Measurements from ENCODE around the gene KLHL29. TPM values are rescaled to one million over a fixed set of nuclear protein-coding genes. Genes with fewer than 3 reads are reported as not detected.

The KLHL29 gene
- total and polyA plus RNA-seq, 2 experiments from 2014 or later, result 1.5 to 6.5 TPM

GRCh38 chr2:23524261-23524706 lies 139.3 kb downstream of the KLHL29 start:
- Mint-ChIP-seq H3K36me3 (ENCODE audit: low read depth) (no peaks in the 10 kb centered on the region), H3K27ac (no peak overlapping the region), H3K4me1 (peaks cover 47% of the 10 kb centered on the region), H3K9me3 (no peaks in the 10 kb centered on the region), H3K4me3 (no peak overlapping the region; the same call in 2 of the 3 replicates), H3K27me3 (ENCODE audit: insufficient read depth, low read depth, poor library complexity) (peaks cover 17% of the 10 kb centered on the region)
- ATAC-seq (no peak), DNase-seq (ENCODE audit: low spot score) (no peak)
- no peaks in the 10 kb centered on the region for H3K79me2 ChIP-seq (replicated peaks; ENCODE audit: insufficient read depth)
- H3K27me3 ChIP-seq (ENCODE audit: insufficient read depth), result no peaks in the 10 kb centered on the region
- no peaks in the 10 kb centered on the region for H3K36me3 ChIP-seq (ENCODE audit: insufficient read depth)
- H3F3A ChIP-seq (replicated peaks; ENCODE audit: low read depth), result no peaks in the 10 kb centered on the region
- H4K20me1 ChIP-seq (replicated peaks; ENCODE audit: insufficient read depth), result no peaks in the 10 kb centered on the region; the same call in 1 of the 2 replicates
- H2AFZ ChIP-seq, result no peak overlapping the region
- no peaks in the 10 kb centered on the region for H3K4me1 ChIP-seq (ENCODE audit: insufficient read depth)
- H3K9me2 ChIP-seq (ENCODE audit: insufficient read depth), result no peaks in the 10 kb centered on the region
- no peak overlapping the region for H3K4me2 ChIP-seq
- H3K4me3 ChIP-seq, result no peak overlapping the region
- TF ChIP-seq NANOG (IDR thresholded peaks at IDR 0.05; ENCODE audit: borderline replicate concordance), result no peak
- no peak overlapping the region for H3K27ac ChIP-seq (ENCODE audit: low read depth)

GRCh38 chr2:23525137-23525765 lies 140.3 kb downstream of the KLHL29 start:
- Histone ChIP-seq H3K4me2 (no peak overlapping the region), H3K36me3 (ENCODE audit: insufficient read depth) (no peaks in the 10 kb centered on the region), H3F3A (replicated peaks; ENCODE audit: low read depth) (no peaks in the 10 kb centered on the region), H3K27ac (ENCODE audit: low read depth) (no peak overlapping the region), H3K27me3 (ENCODE audit: insufficient read depth) (no peaks in the 10 kb centered on the region), H3K4me3 (no peak overlapping the region), H3K4me1 (ENCODE audit: insufficient read depth) (no peaks in the 10 kb centered on the region), H3K9me2 (ENCODE audit: insufficient read depth) (no peaks in the 10 kb centered on the region), H4K20me1 (replicated peaks; ENCODE audit: insufficient read depth) (no peaks in the 10 kb centered on the region; the same call in 1 of the 2 replicates), H3K79me2 (replicated peaks; ENCODE audit: insufficient read depth) (no peaks in the 10 kb centered on the region), H2AFZ (no peak overlapping the region)
- Mint-ChIP-seq H3K36me3 (ENCODE audit: low read depth) (no peaks in the 10 kb centered on the region), H3K9me3 (no peaks in the 10 kb centered on the region), H3K4me1 (peaks cover 38% of the 10 kb centered on the region), H3K27ac (no peak overlapping the region), H3K4me3 (no peak overlapping the region), H3K27me3 (ENCODE audit: insufficient read depth, low read depth, poor library complexity) (peaks cover 17% of the 10 kb centered on the region)
- DNase-seq (ENCODE audit: low spot score), result no peak
- ATAC-seq, result no peak
- TF ChIP-seq CREB1 (CRISPR knock-in tag; IDR thresholded peaks at IDR 0.05; ENCODE audit: low read depth), result no peak
- TF ChIP-seq EZH2phosphoT487 (IDR thresholded peaks at IDR 0.05; ENCODE audit: unreplicated experiment), result no peak
- TF ChIP-seq ZNF114 (CRISPR knock-in tag; IDR thresholded peaks at IDR 0.05), result no peak
- no peak for TF ChIP-seq POLR2AphosphoS5 (IDR thresholded peaks at IDR 0.05; ENCODE audit: low read depth)
- no peak for TF ChIP-seq STAT1 (IDR thresholded peaks at IDR 0.05; ENCODE audit: unreplicated experiment)
- no peak for TF ChIP-seq ETS1 (IDR thresholded peaks at IDR 0.05)
- no peak for TF ChIP-seq EZH2 (IDR thresholded peaks at IDR 0.05; ENCODE audit: low read depth, unreplicated experiment)
- TF ChIP-seq ZNF331 (CRISPR knock-in tag; IDR thresholded peaks at IDR 0.05; ENCODE audit: low read depth), result no peak
- TF ChIP-seq ZNF462 (CRISPR knock-in tag; IDR thresholded peaks at IDR 0.05), result no peak
- no peak for TF ChIP-seq NANOG (IDR thresholded peaks at IDR 0.05; ENCODE audit: borderline replicate concordance)
- TF ChIP-seq REST (IDR thresholded peaks at IDR 0.05; ENCODE audit: unreplicated experiment), result no peak
